Renal cortical epithelial cell (primary cell): Measurements from ENCODE around the gene MISP. TPM values are rescaled to one million over a fixed set of nuclear protein-coding genes. Genes with fewer than 3 reads are reported as not detected.
"Not testable (repeated sequence)": the region's sequence is repeated elsewhere in the genome, so short reads cannot be mapped to it uniquely, and the experiment has no call there.

Experiments
- DNase-seq: peaks from one replicate; pipeline ENCODE4 v3.0.0-alpha.2; 2011; ENCODE audit warnings: low read depth
- total RNA-seq: library from RNA; depleted of rRNA; stranded (reverse); fragments of >200 nt; gene quantifications from 2 replicates; pipeline ENCODE4 v1.2.3, GENCODE V29; 2014

The MISP gene
- total RNA-seq, 1 donor from 2014 or later = 6.2 TPM

DNA sequence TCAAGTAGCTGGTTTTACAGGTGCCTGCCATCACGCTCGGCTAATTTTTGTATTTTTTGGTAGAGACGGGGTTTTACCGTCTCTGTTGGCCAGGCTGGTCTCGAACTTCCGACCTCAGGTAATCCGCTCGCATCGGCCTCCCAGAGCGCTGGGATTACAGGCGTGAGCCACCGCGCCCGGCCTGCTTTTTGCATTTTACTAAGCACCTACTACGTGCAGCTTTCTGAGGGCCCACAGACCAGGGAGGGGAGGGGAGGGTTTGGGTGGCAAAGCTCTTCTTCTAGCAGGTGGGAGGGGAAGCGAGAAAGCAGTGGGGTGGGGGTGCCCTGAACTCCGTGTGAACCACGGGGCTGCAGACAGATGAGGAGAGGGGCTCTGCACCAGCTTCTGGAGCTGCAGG lies 27.2 kb upstream of the MISP start:
- no peak for DNase-seq

DNA sequence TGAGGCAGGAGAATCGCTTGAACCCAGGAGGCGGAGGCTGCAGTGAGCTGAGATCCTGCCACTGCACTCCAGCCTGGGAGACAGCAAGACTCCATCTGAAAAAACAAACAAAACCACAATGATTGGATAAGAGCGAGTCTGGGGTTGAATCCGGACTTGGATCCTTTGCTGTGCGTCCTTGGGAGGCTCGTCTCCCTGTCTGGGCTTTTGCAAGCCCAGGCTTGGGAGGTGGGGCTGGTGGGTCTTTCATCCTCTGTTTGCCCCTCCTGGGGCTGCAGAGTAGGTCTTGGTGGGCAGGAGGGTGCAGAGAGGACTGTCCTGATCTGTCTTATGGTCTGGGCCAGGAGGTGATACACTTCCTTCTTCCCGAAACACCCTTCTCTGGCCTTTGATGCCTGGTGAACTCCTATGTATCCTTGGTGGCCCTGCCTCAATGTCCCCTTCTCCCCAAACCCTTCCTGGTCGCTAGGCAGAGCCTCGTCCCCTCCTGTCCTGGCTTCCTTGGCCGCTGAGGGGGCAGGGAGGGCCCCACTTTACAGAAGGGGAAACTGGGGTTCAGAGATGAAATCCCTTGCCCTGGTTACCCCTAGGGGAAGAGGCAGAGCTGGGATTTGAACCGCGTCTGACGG lies 25.3 kb upstream of the MISP start:
- DNase-seq = no peak

DNA sequence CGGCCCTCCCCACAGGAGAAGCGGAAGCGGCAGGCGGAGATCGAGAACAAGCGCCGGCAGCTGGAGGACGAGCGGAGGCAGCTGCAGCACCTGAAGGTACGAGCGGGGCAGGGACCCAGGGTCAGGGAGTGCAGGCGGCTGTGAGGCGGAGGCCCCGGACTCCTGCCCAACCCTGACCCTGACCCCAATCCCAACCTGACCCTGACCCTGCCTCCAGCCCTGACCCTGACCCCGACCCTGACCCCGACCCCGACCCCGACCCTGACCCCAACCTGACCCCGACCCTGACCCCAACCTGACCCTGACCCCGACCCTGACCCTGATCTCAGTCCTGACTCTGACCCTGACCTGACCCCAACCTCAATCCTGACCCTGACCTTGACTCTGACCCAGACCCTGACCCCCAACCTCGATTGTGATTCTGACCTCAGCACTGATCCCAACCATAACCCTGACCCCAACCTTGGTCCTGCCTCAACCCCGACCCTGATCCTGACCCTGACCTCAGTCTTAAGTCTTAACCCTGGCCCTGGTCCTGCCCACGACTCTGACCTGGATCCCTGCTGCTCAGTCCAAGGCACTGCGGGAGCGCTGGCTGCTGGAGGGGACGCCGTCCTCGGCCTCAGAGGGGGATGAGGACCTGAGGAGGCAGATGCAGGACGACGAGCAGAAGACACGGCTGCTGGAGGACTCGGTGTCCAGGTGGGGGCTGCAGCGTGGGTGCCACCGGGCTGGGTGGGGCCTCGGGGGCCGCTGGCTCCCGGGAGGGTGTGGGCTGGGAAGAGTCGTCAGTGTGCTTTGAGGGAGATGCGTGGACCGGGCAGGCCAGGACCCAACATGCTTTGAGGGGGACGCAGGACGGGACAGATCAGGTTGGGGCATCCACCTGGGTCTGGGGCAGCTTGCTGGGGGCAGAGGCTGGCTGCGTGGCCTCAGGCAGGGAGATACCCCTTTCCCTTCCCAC lies 23.6 kb upstream of the MISP start:
- DNase-seq = no peak

DNA sequence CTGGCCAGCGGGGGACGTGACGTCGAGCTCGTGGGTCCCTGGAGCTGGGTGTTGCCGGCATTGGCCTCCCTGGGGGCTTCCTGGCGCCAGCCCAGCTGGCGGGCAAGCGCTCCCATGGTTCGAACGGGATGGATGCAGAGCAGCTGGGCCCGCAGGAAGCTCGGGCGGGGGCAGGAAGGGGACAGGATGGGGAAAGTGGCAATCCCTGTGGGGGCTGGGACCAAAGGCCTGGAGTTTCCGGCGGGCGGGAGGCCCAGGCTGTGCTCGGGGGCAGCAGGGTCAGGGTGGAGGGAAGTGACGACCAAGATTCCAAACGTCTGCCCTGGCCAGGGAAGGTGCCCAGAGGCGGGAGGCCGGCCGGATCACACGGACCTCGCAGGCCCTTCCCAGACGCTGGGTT lies 22.9 kb upstream of the MISP start:
- DNase-seq = no peak

DNA sequence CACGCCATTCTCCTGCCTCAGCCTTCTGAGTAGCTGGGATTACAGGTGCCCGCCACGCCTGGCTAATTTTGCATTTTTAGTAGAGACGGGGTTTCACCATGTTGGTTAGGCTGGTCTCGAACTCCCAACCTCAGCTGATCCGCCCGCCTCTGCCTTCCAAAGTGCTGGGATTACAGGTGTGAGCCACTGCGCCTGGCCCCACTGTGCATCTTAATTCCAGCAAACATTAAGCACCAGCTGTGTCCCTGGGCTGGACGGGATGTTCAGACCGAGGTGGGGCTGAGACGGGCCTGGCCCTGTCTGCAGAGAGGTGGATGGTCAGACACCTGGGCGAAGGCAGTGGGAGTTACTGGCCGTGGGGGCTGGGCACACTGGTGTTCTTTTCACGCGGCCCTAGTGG lies 21.3 kb upstream of the MISP start:
- not testable (repeated sequence) for DNase-seq

DNA sequence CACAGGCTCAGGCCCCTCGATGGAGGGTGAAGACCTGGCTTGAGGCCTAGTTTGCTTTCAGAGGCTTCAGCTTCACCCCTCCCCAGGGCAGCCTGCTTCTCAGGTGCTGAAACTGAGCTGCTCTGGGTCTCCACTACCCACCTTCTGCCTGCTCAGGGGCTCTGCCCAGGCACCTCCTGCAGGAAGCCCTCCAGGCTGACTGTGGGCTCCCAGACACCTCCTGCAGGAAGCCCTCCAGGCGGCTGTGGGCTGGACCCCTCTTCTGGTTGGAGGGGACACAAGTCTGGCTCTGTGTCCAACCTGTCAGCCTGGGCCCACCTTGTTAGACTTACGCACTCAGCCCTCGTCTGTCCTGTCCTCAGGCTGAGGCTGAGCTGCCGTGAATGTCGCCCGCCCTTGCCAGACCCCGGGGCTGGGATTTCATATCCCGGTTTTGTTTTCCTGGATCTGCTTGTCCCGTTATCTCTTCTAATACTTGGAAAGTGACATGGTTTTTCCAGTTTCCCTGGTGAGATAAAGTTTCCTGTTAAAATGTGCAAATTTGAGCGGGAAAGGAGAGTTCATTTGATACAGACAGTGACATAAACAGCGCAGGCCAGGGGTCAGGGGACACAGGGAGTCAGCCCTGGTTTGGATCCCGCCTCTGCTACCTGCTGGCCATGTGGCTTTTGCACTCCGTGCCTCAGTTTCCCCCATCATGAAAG lies 20.8 kb upstream of the MISP start:
- no peak for DNase-seq

DNA sequence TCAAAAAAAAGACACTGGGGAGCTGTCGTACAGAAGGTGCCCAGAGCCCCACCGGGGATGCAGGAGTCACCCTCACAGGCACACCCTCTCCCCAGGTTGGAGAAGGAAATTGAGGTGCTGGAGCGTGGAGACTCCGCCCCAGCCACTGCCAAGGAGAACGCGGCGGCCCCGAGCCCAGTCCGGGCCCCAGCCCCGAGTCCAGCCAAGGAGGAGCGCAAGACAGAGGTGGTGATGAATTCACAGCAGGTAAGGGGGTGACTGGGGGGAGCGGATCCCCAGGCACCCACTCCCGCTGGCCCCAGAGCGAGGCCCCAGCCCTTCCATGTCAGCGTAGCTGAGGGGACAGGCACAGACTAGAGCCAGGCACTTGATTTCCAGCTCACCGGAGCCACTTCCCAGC lies 19.9 kb upstream of the MISP start:
- DNase-seq = no peak

DNA sequence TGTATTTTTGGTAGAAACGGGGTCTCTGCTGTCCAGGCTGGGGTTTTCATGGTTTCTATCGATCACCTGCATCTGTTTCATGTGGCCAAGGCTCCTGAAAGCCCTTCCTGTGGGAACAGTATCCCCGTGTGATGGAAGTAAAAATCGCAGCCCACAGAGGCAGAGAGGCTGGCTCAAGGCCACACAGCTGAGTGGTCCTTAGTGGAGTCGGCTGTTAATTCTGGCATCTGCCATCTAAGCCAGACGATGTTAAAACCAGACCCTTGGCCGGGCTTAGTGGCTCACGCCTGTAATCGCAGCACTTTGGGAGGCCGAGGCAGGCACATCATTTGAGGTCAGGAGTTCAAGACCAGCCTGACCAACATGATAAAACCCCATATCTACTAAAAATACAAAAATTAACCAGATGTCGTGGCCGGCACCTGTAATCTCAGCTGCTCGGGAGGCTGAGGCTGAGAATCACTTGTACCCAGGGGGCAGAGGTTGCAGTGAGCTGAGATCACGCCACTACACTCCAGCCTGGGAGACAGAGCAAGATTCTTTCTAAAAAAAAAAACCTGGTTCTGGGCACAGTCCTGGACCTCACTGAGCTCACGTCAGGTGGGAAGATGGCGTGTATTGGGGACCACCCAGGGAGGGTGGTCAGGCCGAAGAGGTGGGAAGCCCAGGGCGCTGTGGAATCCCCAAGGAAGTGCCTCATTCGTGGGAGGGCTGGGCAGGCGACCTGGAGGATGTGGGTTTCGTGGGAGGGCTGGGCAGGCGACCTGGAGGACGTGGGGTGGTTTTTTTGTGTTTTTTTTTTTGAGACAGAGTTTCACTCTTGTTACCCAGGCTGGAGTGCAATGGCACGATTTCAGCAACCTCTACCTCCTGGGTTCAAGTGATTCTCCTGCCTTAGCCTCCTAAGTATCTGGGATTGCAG lies 18.5 kb upstream of the MISP start:
- DNase-seq = no peak

DNA sequence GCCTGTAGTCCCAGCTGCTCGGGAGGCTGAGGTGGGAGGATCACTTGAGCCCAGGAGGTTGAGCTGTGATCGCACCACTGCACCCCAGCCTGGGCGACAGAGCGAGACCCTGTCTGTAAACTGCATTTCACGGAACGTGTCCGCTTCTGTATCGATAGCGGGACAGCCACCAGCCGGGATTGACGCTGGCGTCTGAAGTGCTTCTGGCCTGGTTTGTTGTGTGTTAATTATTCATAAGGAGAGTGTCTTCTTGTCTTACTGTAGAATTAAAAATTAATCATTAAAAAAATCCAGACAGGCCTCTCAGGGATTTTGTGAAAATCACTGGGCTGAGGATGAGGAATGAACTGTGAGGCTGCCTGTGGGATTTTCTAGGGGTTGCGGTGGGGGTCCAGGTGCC lies 16.2 kb upstream of the MISP start:
- peak; percentile 46 for DNase-seq

DNA sequence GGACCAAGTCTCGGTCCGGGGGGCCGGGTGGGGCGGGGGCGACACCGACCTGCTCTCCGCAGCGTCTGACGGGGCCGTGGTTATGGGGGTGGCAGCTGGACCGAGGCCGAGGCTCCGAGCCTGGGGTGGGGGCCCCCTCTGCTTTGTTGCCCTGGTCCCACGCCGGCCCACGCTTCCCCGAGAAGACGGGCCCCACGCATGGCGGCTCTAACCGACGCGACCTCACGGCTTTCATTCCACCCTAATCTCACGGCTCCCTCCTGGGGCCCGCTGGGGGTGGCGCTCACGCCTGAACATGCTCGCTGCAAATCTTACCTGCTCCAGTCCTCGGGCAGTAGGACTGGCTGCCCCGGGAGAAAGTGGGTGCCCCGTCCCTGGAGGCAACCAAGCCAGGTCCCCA lies 14.8 kb upstream of the MISP start:
- DNase-seq = no peak

DNA sequence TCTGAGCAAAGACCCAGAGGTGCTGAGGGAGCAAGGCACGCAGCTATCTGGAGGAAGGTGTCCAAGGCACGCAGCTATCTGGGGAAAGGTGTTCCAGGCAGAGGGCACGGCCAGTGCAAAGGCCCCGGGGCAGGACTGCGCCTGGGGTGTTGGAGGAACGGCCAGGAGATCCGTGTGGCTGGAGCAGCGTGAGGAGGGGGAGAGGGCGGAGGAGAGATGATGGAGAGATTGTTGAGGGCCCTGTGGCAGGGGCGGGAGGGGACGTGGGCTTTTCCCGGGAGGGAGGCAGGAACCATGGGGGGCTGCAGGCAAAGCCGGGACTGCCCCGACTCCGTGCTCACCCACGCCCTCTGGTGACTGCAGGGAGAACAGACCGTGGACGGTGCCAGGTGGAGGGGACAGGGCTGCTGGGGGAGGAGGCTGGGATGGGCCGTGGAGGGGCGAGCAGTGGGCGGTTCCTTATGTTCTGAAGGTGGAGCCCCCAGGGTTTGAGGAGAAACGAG lies 13.3 kb upstream of the MISP start:
- no peak for DNase-seq

DNA sequence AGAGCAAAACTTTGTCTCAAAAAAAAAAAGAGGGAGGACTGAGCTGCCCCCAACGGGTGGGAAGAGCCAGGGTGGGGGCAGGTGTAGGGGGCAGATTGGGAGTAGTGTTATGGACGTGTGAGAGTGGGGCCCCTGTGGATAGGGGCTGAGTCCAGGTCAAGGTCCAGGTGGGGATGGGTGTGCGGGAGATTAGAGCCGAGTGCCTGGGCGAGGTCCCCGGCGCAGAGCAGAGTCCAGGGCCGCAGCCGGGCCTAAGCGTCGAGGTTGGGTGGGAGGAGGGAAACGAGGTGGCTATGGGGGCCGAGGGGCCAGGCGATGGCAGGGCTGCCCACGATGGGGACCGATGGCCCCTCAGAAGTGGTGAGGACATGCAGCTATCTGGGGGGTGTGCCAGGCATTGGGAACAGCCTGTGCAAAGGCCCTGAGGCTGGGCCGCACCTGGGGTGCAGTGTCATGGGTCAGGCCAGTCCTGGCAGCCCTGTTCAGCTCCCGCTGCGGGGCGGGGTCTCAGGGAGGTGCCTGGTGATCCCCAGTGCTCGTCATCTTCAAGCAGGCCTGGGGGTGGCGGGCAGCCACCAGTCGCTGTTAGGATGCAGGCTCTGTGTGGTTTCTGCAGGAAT lies 12.3 kb upstream of the MISP start:
- DNase-seq = no peak

DNA sequence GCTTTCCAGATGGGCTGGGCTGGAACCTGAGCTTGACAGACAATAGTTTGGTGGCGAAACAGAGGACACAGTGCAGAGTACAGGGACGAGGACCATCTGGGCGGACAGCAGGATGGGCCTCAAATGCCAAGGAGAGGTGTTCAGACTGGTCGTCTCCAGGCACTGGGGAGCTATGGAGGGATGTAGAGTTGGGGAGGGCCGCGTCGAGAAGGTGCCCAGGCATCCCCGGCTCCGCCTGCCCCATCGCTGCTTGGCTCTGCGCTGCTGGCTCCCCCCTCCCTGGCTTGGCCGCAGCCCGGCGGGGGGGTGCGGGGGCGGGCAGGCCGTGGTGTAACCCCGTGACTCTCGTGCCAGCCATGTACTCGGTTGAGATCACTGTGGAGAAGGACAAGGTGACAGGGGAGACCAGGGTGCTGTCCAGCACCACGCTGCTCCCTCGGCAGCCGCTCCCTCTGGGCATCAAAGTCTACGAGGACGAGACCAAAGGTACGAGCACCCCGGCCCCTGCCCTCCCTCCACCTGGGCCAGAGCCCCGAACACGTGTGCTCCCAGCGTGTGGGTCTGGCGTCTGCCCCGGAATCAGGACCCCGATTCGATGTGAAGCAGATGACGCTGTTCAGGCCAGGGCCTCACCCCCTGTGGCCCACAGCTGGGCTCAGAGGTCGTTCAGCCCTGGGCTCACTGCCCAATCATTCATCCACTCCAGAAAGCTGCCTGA lies 10.8 kb upstream of the MISP start:
- no peak for DNase-seq

DNA sequence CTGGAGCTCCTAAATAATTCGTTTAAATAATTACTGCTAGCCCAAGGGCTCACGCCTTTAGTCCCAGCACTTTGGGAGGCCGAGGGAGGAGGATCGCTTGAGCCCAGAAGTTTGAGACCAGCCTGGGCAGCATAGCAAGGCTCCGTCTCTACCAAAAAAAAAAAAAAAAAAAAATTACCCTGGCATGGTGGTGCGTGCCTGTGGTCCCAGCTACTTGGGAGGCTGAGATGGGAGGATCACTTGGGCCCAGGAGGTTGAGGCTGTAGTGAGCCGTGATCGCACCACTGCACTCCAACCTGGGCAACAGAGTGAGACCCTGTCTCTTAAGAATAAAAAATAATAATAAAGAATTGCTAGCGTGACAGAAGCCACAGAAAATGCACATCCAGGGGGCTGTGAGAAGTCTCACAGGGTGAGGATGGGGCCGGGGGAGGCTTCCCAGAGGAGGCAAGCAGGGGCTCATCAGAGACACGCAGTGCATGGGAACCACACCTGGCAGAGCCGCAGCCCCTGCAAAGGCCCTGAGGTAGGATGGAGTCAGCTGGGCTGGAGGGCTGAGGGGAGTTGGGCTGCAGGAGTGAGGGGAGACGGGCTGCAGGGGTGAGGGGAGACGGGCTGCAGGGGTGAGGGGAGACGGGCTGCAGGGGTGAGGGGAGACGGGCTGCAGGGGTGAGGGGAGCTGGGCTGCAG lies 10.0 kb upstream of the MISP start:
- DNase-seq = not testable (repeated sequence)

DNA sequence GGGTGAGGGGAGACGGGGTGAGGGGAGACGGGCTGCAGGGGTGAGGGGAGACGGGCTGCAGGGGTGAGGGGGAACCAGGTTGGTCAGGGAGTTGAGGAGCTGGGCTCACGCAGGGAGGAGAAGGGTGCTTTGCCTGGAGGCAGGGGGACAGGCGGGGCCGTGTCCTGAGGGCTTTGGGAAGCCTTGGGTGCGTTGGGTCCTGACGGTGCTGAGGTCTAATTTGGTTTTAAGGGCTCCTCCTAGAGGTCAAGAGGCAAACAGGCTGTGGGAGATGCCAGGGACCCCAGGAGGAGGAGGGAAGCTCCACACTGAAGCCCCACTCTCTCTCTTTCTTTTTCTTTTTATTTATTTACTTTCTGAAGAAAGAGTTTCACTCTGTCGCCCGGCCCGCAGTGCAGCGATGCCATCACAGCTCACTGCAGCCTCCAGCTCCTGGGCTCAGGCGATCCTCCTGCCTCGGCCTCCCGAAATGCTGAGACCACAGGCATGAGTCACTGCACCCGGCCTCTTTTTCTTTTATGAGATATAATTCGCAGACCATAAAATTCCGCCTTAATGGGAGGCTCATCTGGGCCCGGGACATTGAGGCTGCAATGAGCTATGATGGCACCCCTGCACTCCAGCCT lies 9.3 kb upstream of the MISP start:
- DNase-seq = no peak

DNA sequence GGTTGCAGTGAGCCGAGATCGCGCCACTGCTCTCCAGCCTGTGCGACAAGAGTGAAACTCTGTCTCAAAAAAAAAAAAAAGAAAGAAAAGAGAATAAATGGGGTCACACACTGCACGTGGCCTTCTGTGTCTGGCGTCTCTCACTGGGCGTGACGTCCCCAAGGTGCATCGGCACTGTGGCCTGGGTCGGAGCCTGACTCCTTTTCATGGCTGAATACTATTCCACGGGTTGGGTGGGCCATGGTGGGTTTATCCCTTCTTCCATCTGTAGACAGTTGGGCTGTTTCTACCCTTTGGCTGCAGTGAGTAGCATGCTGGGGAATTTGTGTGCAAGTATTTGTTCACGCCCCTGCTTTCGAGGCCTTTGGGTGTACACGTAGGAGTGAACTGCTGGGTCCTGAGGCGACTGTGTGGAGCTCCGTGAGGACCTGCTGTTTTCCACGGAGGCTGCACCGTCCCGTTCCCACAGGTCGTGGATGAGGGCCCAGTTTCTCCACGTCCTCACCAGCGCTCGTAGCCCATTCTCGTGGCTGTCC lies 8.3 kb upstream of the MISP start:
- no peak for DNase-seq

DNA sequence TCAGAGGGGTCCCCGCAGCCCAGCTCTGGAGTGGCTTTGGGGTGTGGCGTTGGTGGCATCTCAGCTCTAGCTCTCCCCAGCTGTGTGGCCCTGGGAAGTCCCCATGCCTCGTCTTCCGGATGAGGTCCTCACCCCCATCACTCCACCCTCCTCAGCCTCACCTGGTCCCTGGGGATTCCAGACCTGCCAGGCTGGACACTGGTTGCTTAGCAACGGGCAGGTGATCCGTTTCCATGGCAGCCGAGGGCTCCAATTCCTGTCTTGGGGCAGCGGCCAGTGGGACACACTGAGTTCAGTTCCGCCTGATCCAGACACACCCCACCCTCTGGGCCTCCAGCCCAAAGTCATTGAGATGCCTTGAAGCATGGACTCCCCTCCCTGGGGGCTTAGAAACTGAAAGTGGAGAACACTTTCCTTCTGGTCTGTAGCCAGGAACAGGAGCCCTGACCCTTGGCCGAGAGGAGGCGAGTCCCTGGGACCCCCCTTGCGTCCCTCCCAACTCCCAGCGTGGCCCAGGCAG lies 7.7 kb upstream of the MISP start:
- no peak for DNase-seq

DNA sequence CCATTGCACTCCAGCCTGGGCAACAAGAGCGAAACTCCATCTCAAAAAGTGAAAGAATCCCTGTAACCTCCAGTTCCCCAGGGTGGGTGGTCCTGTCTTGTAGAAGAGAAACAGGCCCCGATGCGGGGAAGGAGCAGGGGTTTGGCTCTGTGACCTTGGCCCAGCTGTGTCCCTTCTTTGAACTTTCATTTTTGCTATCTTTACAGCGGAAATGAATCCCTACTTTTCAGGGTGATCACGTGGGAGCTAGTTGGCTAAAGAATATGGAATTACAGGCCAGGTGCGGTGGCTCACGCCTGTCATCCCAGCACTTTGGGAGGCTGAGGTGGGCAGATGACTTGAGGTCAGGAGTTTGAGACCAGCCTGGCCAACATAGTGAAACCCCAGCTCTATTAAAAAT lies 5.8 kb upstream of the MISP start:
- DNase-seq = not testable (repeated sequence)
